Fibroblast of lung (primary cell): Measurements from ENCODE around the gene SMARCA2. TPM values are rescaled to one million over a fixed set of nuclear protein-coding genes. Genes with fewer than 3 reads are reported as not detected.

Experiments
- DNase-seq, 2 donors: peaks; one replicate each; pipeline versions ENCODE4 v3.0.0 to v3.0.0-alpha.2; 2010; ENCODE audit warnings: low read depth in 2 of 2
- H2AFZ ChIP-seq: 2 replicates; pipeline ENCODE4 v1.5.1; 2012; ENCODE audit warnings: low read length, control low read depth, inconsistent platforms
- H3K27ac ChIP-seq: 2 replicates; pipeline ENCODE4 v1.5.1; 2011; ENCODE audit warnings: low read length, control low read depth; ENCODE audit not compliant: insufficient read depth
- H3K27me3 ChIP-seq: 2 replicates; pipeline ENCODE4 v1.5.1; 2011; ENCODE audit warnings: mild to moderate bottlenecking, low read length; ENCODE audit not compliant: control insufficient read depth, insufficient read depth
- H3K36me3 ChIP-seq: 2 replicates; pipeline ENCODE4 v1.5.1; 2011; ENCODE audit warnings: low read length; ENCODE audit not compliant: control insufficient read depth, insufficient read depth
- H3K4me1 ChIP-seq: 2 replicates; pipeline ENCODE4 v1.5.1; 2011; ENCODE audit warnings: low read length; ENCODE audit not compliant: control insufficient read depth, insufficient read depth; ENCODE audit errors: extremely low read depth
- H3K4me2 ChIP-seq: 2 replicates; pipeline ENCODE4 v1.5.1; 2011; ENCODE audit warnings: low read length, control low read depth; ENCODE audit not compliant: insufficient read depth; ENCODE audit errors: extremely low read depth
- H3K4me3 ChIP-seq, 4 experiments: fragments of 200-600 bp in 1 of 4; sonication (generic) in 1 of 4; replicated peaks in 1 of 4; 2 replicates each; pipeline ENCODE4 v1.5.1; 2011 to 2016; ENCODE audit warnings: low read length in 4 of 4, low read depth in 3 of 4, mild to moderate bottlenecking in 3 of 4, control low read depth in 2 of 4, inconsistent platforms in 1 of 4, mixed read lengths in 1 of 4; ENCODE audit not compliant: insufficient read depth in 1 of 4; ENCODE audit errors: control extremely low read depth in 1 of 4
- H3K79me2 ChIP-seq: 2 replicates; pipeline ENCODE4 v1.5.1; 2012; ENCODE audit warnings: mild to moderate bottlenecking, low read length, inconsistent platforms; ENCODE audit not compliant: control insufficient read depth, insufficient read depth
- H3K9ac ChIP-seq: 2 replicates; pipeline ENCODE4 v1.5.1; 2011; ENCODE audit warnings: mild to moderate bottlenecking, low read length, control low read depth; ENCODE audit not compliant: insufficient read depth
- H3K9me3 ChIP-seq: 2 replicates; pipeline ENCODE4 v1.5.1; 2012; ENCODE audit warnings: low read depth, low read length; ENCODE audit not compliant: control insufficient read depth, insufficient read depth
- H4K20me1 ChIP-seq: 2 replicates; pipeline ENCODE4 v1.5.1; 2011; ENCODE audit warnings: low read length; ENCODE audit not compliant: control insufficient read depth, insufficient read depth; ENCODE audit errors: extremely low read depth
- EZH2 ChIP-seq: IDR thresholded peaks from 2 replicates; pipeline ENCODE4 v1.5.1; 2012; ENCODE audit warnings: low read length, control low read depth, mild to moderate bottlenecking; ENCODE audit errors: missing control alignments
- polyA plus RNA-seq, 2 donors: library from polyadenylated mRNA; depleted of rRNA in 1 of 2; stranded (reverse) in 1 of 2; unstranded in 1 of 2; fragments of >200 nt; gene quantifications; 2 replicates each; pipeline ENCODE4 v1.2.1, GENCODE V29; 2011 to 2012; ENCODE audit warnings: missing spikeins in 1 of 2
- total RNA-seq: library from RNA; depleted of rRNA; stranded (reverse); fragments of >200 nt; gene quantifications from 2 replicates; pipeline ENCODE4 v1.2.1, GENCODE V29; 2014
- TF ChIP-seq, protein P1 (sequence below), 2 donors: IDR thresholded peaks in 1 of 2; conservative IDR thresholded peaks in 1 of 2; 1 replicate in 1 of 2; 2 replicates in 1 of 2; pipeline ENCODE4 v1.5.1; 2011 to 2012; ENCODE audit warnings: low read length in 2 of 2, control low read depth in 1 of 2, inconsistent platforms in 1 of 2, low read depth in 1 of 2, mild to moderate bottlenecking in 1 of 2

SMARCA2 gene
- total and polyA plus RNA-seq, 2 donors (not counting 1 experiment from before 2014, with no cell fraction given) = 36.8 to 62.3 TPM

DNA sequence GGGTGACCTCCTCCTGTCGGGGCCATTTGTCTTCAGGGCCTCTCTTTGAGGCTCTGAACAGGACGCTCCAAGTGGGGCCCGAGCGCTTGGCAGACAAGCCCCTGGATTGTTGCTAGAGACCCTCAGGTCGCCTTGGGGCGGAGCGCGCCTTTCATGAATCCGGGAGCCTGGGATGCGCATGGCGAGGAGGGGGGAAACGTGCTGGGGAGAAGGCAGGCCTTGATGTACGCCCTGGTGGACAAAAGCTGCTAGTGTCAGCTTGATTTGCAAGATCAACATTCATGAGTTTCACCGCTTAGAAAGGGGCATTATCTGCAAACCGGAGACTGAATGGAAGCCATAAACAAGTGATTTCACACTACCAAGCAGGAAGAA is 226.3 kb downstream of the SMARCA2 start:
- peak; percentile 93 to 97 for DNase-seq
- H3K9ac ChIP-seq = no peak overlapping the region

DNA sequence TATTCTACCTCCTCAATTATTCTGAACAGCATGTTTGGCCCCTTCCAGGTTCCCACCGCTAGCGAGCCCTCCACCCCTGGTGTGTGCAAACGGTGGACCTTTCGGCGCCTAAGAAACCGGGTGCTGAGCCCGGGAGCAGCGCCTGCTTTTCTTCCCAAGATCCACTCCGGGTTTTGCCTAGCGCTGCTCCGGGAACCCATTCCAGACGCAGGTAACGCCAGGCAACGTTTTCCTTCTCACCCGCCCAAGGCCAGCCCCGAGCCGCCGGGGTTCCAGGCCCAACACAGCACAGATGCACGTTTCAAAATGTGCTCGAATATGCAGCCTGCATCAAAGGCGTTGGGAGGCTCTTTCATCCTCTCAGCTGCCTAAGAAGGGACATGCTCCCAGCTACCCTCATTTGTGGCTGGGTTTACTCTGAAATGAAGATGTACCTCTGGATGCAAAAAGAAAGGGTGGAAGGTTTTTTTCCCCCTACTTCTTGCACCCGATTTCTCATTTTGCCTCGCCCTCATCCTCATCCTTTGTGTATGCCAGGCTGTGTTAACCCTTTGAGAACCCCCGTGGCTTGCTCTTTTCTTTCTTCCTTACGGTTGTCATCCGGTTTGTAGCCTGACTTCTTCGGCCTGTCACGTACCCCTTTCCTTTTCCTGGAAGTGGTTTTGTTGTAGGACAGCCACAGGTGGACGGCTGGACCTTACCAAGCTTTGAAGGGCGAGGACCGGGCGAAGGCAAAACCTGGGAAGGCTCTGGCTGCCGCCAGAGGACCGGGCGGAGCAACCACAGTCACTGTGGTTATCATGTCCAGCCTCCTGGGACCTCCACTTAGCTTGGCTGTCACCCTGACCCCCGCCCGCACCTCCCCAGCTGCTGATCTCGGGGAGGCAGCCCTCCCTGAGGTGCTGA is 226.9 kb downstream of the SMARCA2 start:
- Histone ChIP-seq H3K36me3 (no peaks in the 10 kb centered on the region), H3K27ac (no peak overlapping the region), H3K9me3 (no peaks in the 10 kb centered on the region), H3K4me3 (peak overlapping the region; percentile 49 to 86 (median 69)), H4K20me1 (no peaks in the 10 kb centered on the region), H3K4me1 (no peaks in the 10 kb centered on the region), H3K79me2 (no peaks in the 10 kb centered on the region), H3K9ac (no peak overlapping the region), H2AFZ (peak overlapping the region; percentile 99), H3K4me2 (peak overlapping the region; percentile 100), H3K27me3 (no peaks in the 10 kb centered on the region)
- peak; percentile 92 to 95 for DNase-seq
- no peak for TF ChIP-seq EZH2
- TF ChIP-seq, protein P1, sequence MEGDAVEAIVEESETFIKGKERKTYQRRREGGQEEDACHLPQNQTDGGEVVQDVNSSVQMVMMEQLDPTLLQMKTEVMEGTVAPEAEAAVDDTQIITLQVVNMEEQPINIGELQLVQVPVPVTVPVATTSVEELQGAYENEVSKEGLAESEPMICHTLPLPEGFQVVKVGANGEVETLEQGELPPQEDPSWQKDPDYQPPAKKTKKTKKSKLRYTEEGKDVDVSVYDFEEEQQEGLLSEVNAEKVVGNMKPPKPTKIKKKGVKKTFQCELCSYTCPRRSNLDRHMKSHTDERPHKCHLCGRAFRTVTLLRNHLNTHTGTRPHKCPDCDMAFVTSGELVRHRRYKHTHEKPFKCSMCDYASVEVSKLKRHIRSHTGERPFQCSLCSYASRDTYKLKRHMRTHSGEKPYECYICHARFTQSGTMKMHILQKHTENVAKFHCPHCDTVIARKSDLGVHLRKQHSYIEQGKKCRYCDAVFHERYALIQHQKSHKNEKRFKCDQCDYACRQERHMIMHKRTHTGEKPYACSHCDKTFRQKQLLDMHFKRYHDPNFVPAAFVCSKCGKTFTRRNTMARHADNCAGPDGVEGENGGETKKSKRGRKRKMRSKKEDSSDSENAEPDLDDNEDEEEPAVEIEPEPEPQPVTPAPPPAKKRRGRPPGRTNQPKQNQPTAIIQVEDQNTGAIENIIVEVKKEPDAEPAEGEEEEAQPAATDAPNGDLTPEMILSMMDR (conservative IDR thresholded peaks at IDR 0.05 in 1 of 2, IDR thresholded peaks at IDR 0.05 in 1 of 2; ENCODE audit: low read depth in 1 of 2, low read length in 2 of 2) = peak in 1 of 2 donors; percentile 0

More for the DNA sequence above, 226.3 kb downstream of the SMARCA2 start:
- Histone ChIP-seq H3K4me1 (no peaks in the 10 kb centered on the region), H4K20me1 (no peaks in the 10 kb centered on the region), H2AFZ (peak overlapping the region; percentile 93), H3K36me3 (no peaks in the 10 kb centered on the region), H3K4me3 (peak overlapping the region; percentile 49 to 86 (median 69)), H3K27me3 (no peaks in the 10 kb centered on the region), H3K79me2 (no peaks in the 10 kb centered on the region), H3K9me3 (no peaks in the 10 kb centered on the region), H3K4me2 (peak overlapping the region; percentile 100), H3K27ac (no peak overlapping the region)
- TF ChIP-seq, protein P1 (conservative IDR thresholded peaks at IDR 0.05 in 1 of 2, IDR thresholded peaks at IDR 0.05 in 1 of 2; ENCODE audit: low read depth in 1 of 2, low read length in 2 of 2) = peak; percentile 37 to 62
- TF ChIP-seq EZH2 = no peak

DNA sequence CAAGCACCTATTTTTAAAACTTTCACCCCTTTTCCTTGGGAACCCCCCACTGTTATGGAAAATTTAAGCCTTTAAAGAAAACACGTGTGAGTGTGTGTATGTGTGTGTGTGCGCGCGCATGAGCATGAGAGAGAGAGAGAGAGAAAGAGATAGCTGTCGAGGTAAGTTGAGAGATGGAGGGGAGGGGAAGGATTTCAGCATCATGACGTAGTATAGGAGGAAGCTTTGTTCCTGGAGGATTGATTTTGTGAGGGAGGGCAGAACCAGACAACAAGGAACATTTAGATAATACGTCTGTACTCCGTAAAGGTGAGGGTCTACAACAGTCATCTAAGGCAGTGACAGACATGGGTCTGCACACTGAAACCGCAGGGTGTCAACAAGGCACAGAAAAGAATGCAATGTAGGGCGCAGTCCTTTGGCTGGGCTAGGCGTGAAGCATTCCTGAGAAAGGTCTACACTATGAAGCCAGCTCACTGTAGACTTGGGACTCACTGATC is 227.7 kb downstream of the SMARCA2 start:
- H3K36me3 ChIP-seq = no peaks in the 10 kb centered on the region
- H4K20me1 ChIP-seq = no peaks in the 10 kb centered on the region
- H3K9ac ChIP-seq = no peak overlapping the region
- TF ChIP-seq, protein P1 (conservative IDR thresholded peaks at IDR 0.05 in 1 of 2, IDR thresholded peaks at IDR 0.05 in 1 of 2; ENCODE audit: low read depth in 1 of 2, low read length in 2 of 2) = no peak
- no peak for TF ChIP-seq EZH2
- H3K27me3 ChIP-seq = no peaks in the 10 kb centered on the region
- H3K4me2 ChIP-seq = peak overlapping the region; percentile 100
- peak in 1 of 2 donors; percentile 33 for DNase-seq
- peak overlapping the region in 2 of 4 experiments; percentile 64 to 86 for H3K4me3 ChIP-seq
- H3K4me1 ChIP-seq = no peaks in the 10 kb centered on the region
- H3K79me2 ChIP-seq = no peaks in the 10 kb centered on the region
- peak overlapping the region; percentile 99 for H2AFZ ChIP-seq
- no peaks in the 10 kb centered on the region for H3K9me3 ChIP-seq
- no peak overlapping the region for H3K27ac ChIP-seq
